AG08396 (cell line): ENCODE measurements around the gene NPTX1.
A peak's percentile ranks its signal among the peaks of the same experiment; 100 is the strongest.
"Not testable (repeated sequence)": the region's sequence is repeated elsewhere in the genome, so short reads cannot be mapped to it uniquely, and the experiment has no call there.

ENCODE experiments used
- DNase-seq: peaks from one replicate; pipeline ENCODE4 v3.0.0; 2012; ENCODE audit warnings: low spot score, mixed read lengths

The NPTX1 gene

GRCh38 chr17:80475910-80476876 lies at the start of gene NPTX1:
TSS of gene NPTX1 (minus strand) at chr17:80476607. CDS start at chr17:80476446, 161 bp downstream.
- peak; percentile 61 for DNase-seq

GRCh38 chr17:80523956-80524712 lies 47.7 kb upstream of the NPTX1 start:
- DNase-seq: no peak

GRCh38 chr17:80523054-80523744 lies 46.8 kb upstream of the NPTX1 start:
- DNase-seq: no peak

- no peak for DNase-seq
Measured at GRCh38 chr17:80520810-80521455, 44.5 kb upstream of the NPTX1 start.

GRCh38 chr17:80519091-80519781 lies 42.8 kb upstream of the NPTX1 start:
- no peak for DNase-seq

- DNase-seq: no peak
Measured at GRCh38 chr17:80518392-80518791, 42.0 kb upstream of the NPTX1 start.

GRCh38 chr17:80517641-80518040 lies 41.2 kb upstream of the NPTX1 start:
- DNase-seq: no peak

GRCh38 chr17:80516171-80516932 lies 39.9 kb upstream of the NPTX1 start:
- no peak for DNase-seq

GRCh38 chr17:80513892-80514291 lies 37.5 kb upstream of the NPTX1 start:
- DNase-seq: peak; percentile 77

GRCh38 chr17:80513201-80513600 lies 36.8 kb upstream of the NPTX1 start:
- no peak for DNase-seq

- peak; percentile 88 for DNase-seq
Measured at GRCh38 chr17:80512233-80512632, 35.8 kb upstream of the NPTX1 start.

GRCh38 chr17:80511222-80512180 lies 35.1 kb upstream of the NPTX1 start:
- DNase-seq: no peak

- no peak for DNase-seq
Measured at GRCh38 chr17:80510772-80511171, 34.4 kb upstream of the NPTX1 start.

GRCh38 chr17:80510132-80510531 lies 33.7 kb upstream of the NPTX1 start:
- DNase-seq: no peak

- DNase-seq: no peak
Measured at GRCh38 chr17:80509311-80509710, 32.9 kb upstream of the NPTX1 start.

- no peak for DNase-seq
Measured at GRCh38 chr17:80507965-80508364, 31.6 kb upstream of the NPTX1 start.

GRCh38 chr17:80507177-80507576 lies 30.8 kb upstream of the NPTX1 start:
- DNase-seq: not testable (repeated sequence)

- DNase-seq: peak; percentile 49
Measured at GRCh38 chr17:80504686-80505413, 28.4 kb upstream of the NPTX1 start.

- no peak for DNase-seq
Measured at GRCh38 chr17:80503921-80504320, 27.5 kb upstream of the NPTX1 start.
